ENCODE results near the gene SCAANT1.

The SCAANT1 gene

GRCh38 chr3:63933459-63933858 lies 21.3 kb upstream of the SCAANT1 start:
- no peak for DNase-seq

GRCh38 chr3:63932509-63933212 lies 20.5 kb upstream of the SCAANT1 start:
- DNase-seq: no peak

- DNase-seq: no peak
Measured at GRCh38 chr3:63931290-63931689, 19.1 kb upstream of the SCAANT1 start.

GRCh38 chr3:63927422-63928280 lies 15.5 kb upstream of the SCAANT1 start:
- DNase-seq: no peak

GRCh38 chr3:63926309-63926708 lies 14.1 kb upstream of the SCAANT1 start:
- DNase-seq: no peak

GRCh38 chr3:63922491-63923199 lies 10.5 kb upstream of the SCAANT1 start:
- DNase-seq: no peak

- DNase-seq: no peak
Measured at GRCh38 chr3:63921741-63922482, 9.7 kb upstream of the SCAANT1 start.

- DNase-seq: no peak
Measured at GRCh38 chr3:63920001-63920400, 7.8 kb upstream of the SCAANT1 start.

GRCh38 chr3:63918321-63918720 lies 6.1 kb upstream of the SCAANT1 start:
- no peak for DNase-seq

GRCh38 chr3:63914312-63914711 lies 2.1 kb upstream of the SCAANT1 start:
- DNase-seq: no peak

- peak; percentile 35 for DNase-seq
Measured at GRCh38 chr3:63912768-63913588, 795 bp upstream of the SCAANT1 start.

GRCh38 chr3:63911509-63911872 lies 692 bp downstream of the SCAANT1 start:
- DNase-seq: no peak

- DNase-seq: no peak
Measured at GRCh38 chr3:63910891-63911290, 1.3 kb downstream of the SCAANT1 start.

- no peak for DNase-seq
Measured at GRCh38 chr3:63910001-63910400, 2.2 kb downstream of the SCAANT1 start.

- DNase-seq: no peak
Measured at GRCh38 chr3:63909431-63909830, 2.8 kb downstream of the SCAANT1 start.

GRCh38 chr3:63908776-63909175 lies 3.4 kb downstream of the SCAANT1 start:
- DNase-seq: no peak

- no peak for DNase-seq
Measured at GRCh38 chr3:63908081-63908736, 4.0 kb downstream of the SCAANT1 start.

- no peak for DNase-seq
Measured at GRCh38 chr3:63905731-63906620, 6.2 kb downstream of the SCAANT1 start.

- DNase-seq: no peak
Measured at GRCh38 chr3:63900459-63900858, 11.7 kb downstream of the SCAANT1 start.

- DNase-seq: no peak
Measured at GRCh38 chr3:63900010-63900409, 12.2 kb downstream of the SCAANT1 start.
